H9 (cell line): ENCODE data around the gene OR2C3. TPM values are rescaled to one million over a fixed set of nuclear protein-coding genes. Genes with fewer than 3 reads are reported as not detected.

Experiments
- DNase-seq: peaks from one replicate; pipeline ENCODE4 v3.0.0-alpha.2; 2017
- H2AFZ ChIP-seq: one replicate; pipeline ENCODE4 v1.6.1; 2013; ENCODE audit warnings: mild to moderate bottlenecking, low read length, control low read depth, moderate library complexity
- H2AK5ac ChIP-seq: 2 replicates; pipeline ENCODE4 v1.6.1; 2013; ENCODE audit warnings: low read length, control low read depth, mixed read lengths; ENCODE audit not compliant: insufficient read length
- H2BK120ac ChIP-seq: one replicate; pipeline ENCODE4 v1.6.1; 2013; ENCODE audit warnings: low read depth, mild to moderate bottlenecking, low read length, control low read depth, inconsistent platforms; ENCODE audit not compliant: poor library complexity, severe bottlenecking
- H2BK12ac ChIP-seq: 2 replicates; pipeline ENCODE4 v1.6.1; 2013; ENCODE audit warnings: low read length, control low read depth, mixed read lengths, low read depth; ENCODE audit not compliant: insufficient read length
- H2BK15ac ChIP-seq: 2 replicates; pipeline ENCODE4 v1.6.1; 2013; ENCODE audit warnings: low read depth, low read length, control low read depth
- H2BK20ac ChIP-seq: one replicate; pipeline ENCODE4 v1.6.1; 2013; ENCODE audit warnings: low read depth, mild to moderate bottlenecking, low read length, control low read depth, inconsistent platforms; ENCODE audit not compliant: poor library complexity, severe bottlenecking
- H2BK5ac ChIP-seq: 2 replicates; pipeline ENCODE4 v1.6.1; 2013; ENCODE audit warnings: low read length, control low read depth, mixed read lengths; ENCODE audit not compliant: insufficient read length
- H3K14ac ChIP-seq: 2 replicates; pipeline ENCODE4 v1.6.1; 2013; ENCODE audit warnings: low read length, control low read depth; ENCODE audit not compliant: insufficient read depth
- H3K18ac ChIP-seq: 2 replicates; pipeline ENCODE4 v1.6.1; 2013; ENCODE audit warnings: low read depth, mild to moderate bottlenecking, mixed read lengths, low read length, control low read depth; ENCODE audit not compliant: insufficient read length
- H3K23ac ChIP-seq: 2 replicates; pipeline ENCODE4 v1.6.1; 2013; ENCODE audit warnings: low read length, control low read depth, mixed read lengths, low read depth; ENCODE audit not compliant: insufficient read length
- H3K23me2 ChIP-seq: 2 replicates; pipeline ENCODE4 v1.6.1; 2013; ENCODE audit warnings: low read depth, mild to moderate bottlenecking, mixed read lengths, low read length, control low read depth; ENCODE audit not compliant: insufficient read length, poor library complexity, severe bottlenecking
- H3K27ac ChIP-seq: 2 replicates; pipeline ENCODE4 v1.5.1; 2013; ENCODE audit warnings: low read length, control low read depth, mixed read lengths, low read depth; ENCODE audit not compliant: insufficient read length
- H3K27me3 ChIP-seq: 2 replicates; pipeline ENCODE4 v1.6.1; 2013; ENCODE audit warnings: low read length, control low read depth, inconsistent platforms; ENCODE audit not compliant: insufficient read depth
- H3K4ac ChIP-seq: 2 replicates; pipeline ENCODE4 v1.6.1; 2013; ENCODE audit warnings: low read depth, mild to moderate bottlenecking, control low read depth, inconsistent platforms, low read length, moderate library complexity
- H3K4me1 ChIP-seq: 2 replicates; pipeline ENCODE4 v1.6.1; 2013; ENCODE audit warnings: low read length, control low read depth, inconsistent platforms; ENCODE audit not compliant: insufficient read depth
- H3K4me2 ChIP-seq: 2 replicates; pipeline ENCODE4 v1.6.1; 2013; ENCODE audit warnings: low read length, control low read depth, mixed read lengths; ENCODE audit not compliant: insufficient read length, insufficient read depth
- H3K56ac ChIP-seq: 2 replicates; pipeline ENCODE4 v1.6.1; 2013; ENCODE audit warnings: low read depth, mild to moderate bottlenecking, mixed read lengths, low read length, control low read depth; ENCODE audit not compliant: insufficient read length
- H3K79me1 ChIP-seq: 2 replicates; pipeline ENCODE4 v1.6.1; 2013; ENCODE audit warnings: low read depth, mild to moderate bottlenecking, moderate library complexity, low read length, control low read depth, inconsistent platforms; ENCODE audit not compliant: insufficient read depth, poor library complexity, severe bottlenecking
- H3K79me2 ChIP-seq: 2 replicates; pipeline ENCODE4 v1.6.1; 2013; ENCODE audit warnings: low read length, control low read depth, inconsistent platforms; ENCODE audit not compliant: insufficient read depth
- H3K9ac ChIP-seq: 2 replicates; pipeline ENCODE4 v1.6.1; 2013; ENCODE audit warnings: low read length, control low read depth, mixed read lengths; ENCODE audit not compliant: insufficient read length; ENCODE audit errors: extremely low read depth
- H3K9me3 ChIP-seq: one replicate; pipeline ENCODE4 v1.6.1; 2013; ENCODE audit warnings: low read depth, low read length, inconsistent platforms; ENCODE audit not compliant: control insufficient read depth
- H3T11ph ChIP-seq: one replicate; pipeline ENCODE4 v1.6.1; 2013; ENCODE audit warnings: mild to moderate bottlenecking, low read length, control low read depth, inconsistent platforms
- H4K20me1 ChIP-seq: one replicate; pipeline ENCODE4 v1.6.1; 2013; ENCODE audit not compliant: control insufficient read depth, insufficient read length, insufficient read depth
- H4K5ac ChIP-seq: 2 replicates; pipeline ENCODE4 v1.6.1; 2013; ENCODE audit warnings: low read depth, mild to moderate bottlenecking, mixed read lengths, low read length, control low read depth; ENCODE audit not compliant: insufficient read length
- H4K8ac ChIP-seq: replicated peaks from 2 replicates; pipeline ENCODE4 v1.6.1; 2013; ENCODE audit warnings: low read length, control low read depth, mixed read lengths, low read depth; ENCODE audit not compliant: insufficient read length
- H4K91ac ChIP-seq: 2 replicates; pipeline ENCODE4 v1.6.1; 2013; ENCODE audit warnings: low read depth, mild to moderate bottlenecking, moderate library complexity, mixed read lengths, low read length, control low read depth; ENCODE audit not compliant: insufficient read length
- H3K27ac Mint-ChIP-seq, 3 experiments: 2 replicates in 2 of 3; 3 replicates in 1 of 3; pipeline ENCODE4 v1.8.0; 2020 to 2021; ENCODE audit warnings: mixed read lengths in 3 of 3, mild to moderate bottlenecking in 1 of 3, moderate library complexity in 1 of 3
- H3K27me3 Mint-ChIP-seq: 2 replicates; pipeline ENCODE4 v1.8.0; 2021; ENCODE audit warnings: low read depth, mild to moderate bottlenecking, moderate library complexity, mixed read lengths
- H3K36me3 Mint-ChIP-seq, 3 experiments: 2 replicates in 2 of 3; 3 replicates in 1 of 3; pipeline ENCODE4 v1.8.0; 2020 to 2021; ENCODE audit warnings: low read depth in 3 of 3, mixed read lengths in 3 of 3; ENCODE audit not compliant: insufficient read depth in 1 of 3
- H3K4me1 Mint-ChIP-seq, 2 experiments: 2 replicates each; pipeline ENCODE4 v1.8.0; 2020; ENCODE audit warnings: mixed read lengths in 2 of 2
- H3K4me3 Mint-ChIP-seq, 2 experiments: 2 replicates in 1 of 2; 3 replicates in 1 of 2; pipeline ENCODE4 v1.8.0; 2020 to 2021; ENCODE audit warnings: mild to moderate bottlenecking in 2 of 2, mixed read lengths in 2 of 2, moderate library complexity in 1 of 2
- H3K9me3 Mint-ChIP-seq, 2 experiments: 2 replicates in 1 of 2; 3 replicates in 1 of 2; pipeline ENCODE4 v1.8.0; 2020; ENCODE audit warnings: mild to moderate bottlenecking in 2 of 2, mixed read lengths in 2 of 2, moderate library complexity in 1 of 2
- CTCF ChIP-seq: fragments of 200-600 bp; sonication (generic); conservative IDR thresholded peaks from 3 replicates; pipeline ENCODE4 v1.8.0; 2021; ENCODE audit warnings: antibody characterized with exemption, mild to moderate bottlenecking
- WGBS: extraction: QIAGEN DNeasy Blood & Tissue Kit; methylation state at CpG from one replicate; pipeline ENCODE4 v1.1.7; 2013; ENCODE audit warnings: missing lambda C conversion rate, low lambda C conversion rate, mixed read lengths; ENCODE audit not compliant: insufficient read length; ENCODE audit errors: extremely low coverage; 5-methylcytosine and 5-hydroxymethylcytosine counted together
- total RNA-seq: library from RNA; stranded (reverse); gene quantifications from 2 replicates; pipeline ENCODE4 v1.2.1, GENCODE V29; 2021

The OR2C3 gene
- total RNA-seq, 1 experiment from 2014 or later, result not detected

- no peaks in the 10 kb centered on the region; a peak in 1 of 7 replicates for H3K36me3 Mint-ChIP-seq
- H3K23me2 ChIP-seq, result no peaks in the 10 kb centered on the region
- no peak overlapping the region for H3K4me3 Mint-ChIP-seq
- no peak overlapping the region for H2BK12ac ChIP-seq
- no peaks in the 10 kb centered on the region for H3K9me3 ChIP-seq
- no peak overlapping the region for H3T11ph ChIP-seq
- WGBS, result no CpG with 5 or more reads among the region's 41 CpGs
- no peak for DNase-seq
- H2BK15ac ChIP-seq, result no peak overlapping the region
- no peak overlapping the region for H3K56ac ChIP-seq
- no peak overlapping the region for H3K9ac ChIP-seq
- no peak overlapping the region for H4K5ac ChIP-seq
- no peak overlapping the region; the same call in 1 of the 2 replicates for H3K14ac ChIP-seq
- no peak overlapping the region for H2AK5ac ChIP-seq
- no peak overlapping the region for H2AFZ ChIP-seq
- H3K27ac ChIP-seq, result no peak overlapping the region
- H3K27ac Mint-ChIP-seq, result no peak overlapping the region
- no peaks in the 10 kb centered on the region for H4K20me1 ChIP-seq
- no peak for TF ChIP-seq CTCF
- no peaks in the 10 kb centered on the region for H3K27me3 ChIP-seq
- no peak overlapping the region for H3K23ac ChIP-seq
- H3K9me3 Mint-ChIP-seq, result peaks cover 0 to 6% of the 10 kb centered on the region in 2 experiments; a peak in 2 of 5 replicates
- no peak overlapping the region for H3K4me2 ChIP-seq
- H2BK120ac ChIP-seq, result no peak overlapping the region
- H4K8ac ChIP-seq, result no peak overlapping the region
- H3K4me1 Mint-ChIP-seq, result peaks cover 2 to 3% of the 10 kb centered on the region in 2 experiments; a peak in 1 of 4 replicates
- no peaks in the 10 kb centered on the region for H3K4me1 ChIP-seq
- no peak overlapping the region for H3K4ac ChIP-seq
- no peak overlapping the region for H2BK5ac ChIP-seq
- H3K79me2 ChIP-seq, result no peaks in the 10 kb centered on the region
- H4K91ac ChIP-seq, result no peak overlapping the region
- H3K79me1 ChIP-seq, result no peaks in the 10 kb centered on the region
- no peak overlapping the region for H3K18ac ChIP-seq
- H2BK20ac ChIP-seq, result no peak overlapping the region
- no peaks in the 10 kb centered on the region for H3K27me3 Mint-ChIP-seq
Measured at GRCh38 chr1:247530785-247531184, 5.5 kb downstream of the OR2C3 start.
